ENCODE measurements around the gene ANGEL1. TPM values are rescaled to one million over a fixed set of nuclear protein-coding genes. Genes with fewer than 3 reads are reported as not detected.

The ANGEL1 gene
- polyA plus RNA-seq, 1 of the 3 experiments (the other 2 are of a cell fraction) = 14.1 TPM

DNA sequence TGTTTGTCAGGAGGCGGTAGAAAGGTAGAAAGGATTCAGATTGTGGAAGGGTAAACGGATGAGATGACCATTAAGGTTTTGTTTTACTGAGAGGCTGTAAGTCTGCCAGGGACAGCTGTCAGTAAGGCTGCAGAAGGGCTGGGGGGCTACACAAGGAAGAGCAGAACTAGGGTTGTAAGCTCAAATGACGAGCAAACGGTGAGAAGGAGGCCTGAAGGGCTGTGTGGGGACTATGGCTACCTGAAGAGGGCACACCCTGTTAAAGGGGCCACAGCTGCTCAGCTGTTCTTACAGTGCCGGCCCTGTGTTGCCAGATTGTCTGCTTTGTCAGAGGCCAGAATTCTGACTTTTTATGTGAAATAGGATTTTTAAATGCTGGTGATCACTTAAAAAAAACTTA lies 32.3 kb downstream of the ANGEL1 start:
- Histone ChIP-seq H2AFZ (ENCODE audit: low read depth) (no peak overlapping the region), H3K4me2 (peak overlapping the region; percentile 10; the same call in 1 of the 2 replicates), H3K4me3 (ENCODE audit: low read depth in 2 of 2, low read length in 1 of 2) (no peak overlapping the region), H3K27me3 (ENCODE audit: insufficient read depth) (no peaks in the 10 kb centered on the region), H3K79me2 (ENCODE audit: insufficient read depth) (no peaks in the 10 kb centered on the region), H3F3A (replicated peaks; ENCODE audit: insufficient read depth) (no peaks in the 10 kb centered on the region), H3K27ac (ENCODE audit: low read depth in 2 of 2, low read length in 1 of 2) (peak overlapping the region in 1 of 2 experiments; percentile 25; a peak in 1 of 4 replicates), H3K9me3 (no peaks in the 10 kb centered on the region), H3K9ac (no peak overlapping the region), H3K4me1 (ENCODE audit: control insufficient read depth in 1 of 2, insufficient read depth in 2 of 2, low read depth in 1 of 2, low read length in 1 of 2) (peaks cover 14 to 44% of the 10 kb centered on the region in 2 experiments; a peak in 2 of 4 replicates), H4K20me1 (ENCODE audit: insufficient read depth) (no peaks in the 10 kb centered on the region), H3K36me3 (replicated peaks in 1 of 2; ENCODE audit: control insufficient read depth in 1 of 2, insufficient read depth in 2 of 2, low read length in 1 of 2) (peaks cover 0 to 15% of the 10 kb centered on the region in 2 experiments), H3K9me2 (no peaks in the 10 kb centered on the region)
- no peak for TF ChIP-seq USF1 (IDR thresholded peaks at IDR 0.05; ENCODE audit: borderline replicate concordance, low read depth)
- WGBS (ENCODE audit: low lambda C conversion rate) = 83% methylated on average over 5 of the region's 5 CpGs
- CTCF ChIA-PET = interaction anchor here (3.8 to 7.7 kb wide), 2 partner anchors 9 to 70 kb away, joined by 19 to 147 read pairs; no protein-coding TSS in a partner anchor
- no peak for DNase-seq
- POLR2A ChIA-PET = interaction anchor here (0.7 to 2.4 kb wide), 4 partner anchors 11 to 78 kb away, joined by 3 to 6 read pairs (median 4); partner anchors contain the start of gene ANGEL1

DNA sequence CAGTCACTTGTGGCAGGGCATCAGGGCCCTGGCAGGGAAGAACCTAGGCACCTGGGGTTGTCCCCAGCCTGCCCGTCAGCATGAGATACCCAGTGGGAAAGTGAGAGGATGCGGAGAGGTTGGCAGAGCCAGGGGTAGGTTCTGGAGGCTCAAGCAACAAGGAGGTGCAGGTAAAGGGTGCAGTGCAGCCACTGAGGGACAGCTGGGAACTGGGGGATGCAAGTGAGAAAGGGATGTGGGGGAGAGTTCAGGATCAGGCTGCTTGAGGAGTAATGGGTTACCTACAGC lies 32.7 kb downstream of the ANGEL1 start:
- H3K4me3 ChIP-seq (ENCODE audit: low read depth in 2 of 2, low read length in 1 of 2) = no peak overlapping the region
- WGBS (ENCODE audit: low lambda C conversion rate) = 100% methylated on average over 2 of the region's 2 CpGs
- H3K9me2 ChIP-seq = no peaks in the 10 kb centered on the region
- H2AFZ ChIP-seq (ENCODE audit: low read depth) = no peak overlapping the region
- ChIA-PET CTCF (interaction anchor here (1.0 to 7.7 kb wide), 3 partner anchors 9 to 70 kb away, joined by 3 to 147 read pairs (median 19); no protein-coding TSS in a partner anchor), POLR2A (interaction anchor here (0.7 kb wide), 1 partner anchor 78 kb away, joined by 3 read pairs; no protein-coding TSS in a partner anchor)
- H3K4me2 ChIP-seq = no peak overlapping the region
- H3K79me2 ChIP-seq (ENCODE audit: insufficient read depth) = no peaks in the 10 kb centered on the region
- H3F3A ChIP-seq (replicated peaks; ENCODE audit: insufficient read depth) = no peaks in the 10 kb centered on the region
- H3K9ac ChIP-seq = no peak overlapping the region
- H4K20me1 ChIP-seq (ENCODE audit: insufficient read depth) = no peaks in the 10 kb centered on the region
- no peak for DNase-seq
- no peak overlapping the region; a peak in 1 of 4 replicates for H3K27ac ChIP-seq (ENCODE audit: low read depth in 2 of 2, low read length in 1 of 2)
- peaks cover 14 to 44% of the 10 kb centered on the region in 2 experiments; a peak in 2 of 4 replicates for H3K4me1 ChIP-seq (ENCODE audit: control insufficient read depth in 1 of 2, insufficient read depth in 2 of 2, low read depth in 1 of 2, low read length in 1 of 2)
- no peaks in the 10 kb centered on the region for H3K27me3 ChIP-seq (ENCODE audit: insufficient read depth)
- H3K36me3 ChIP-seq (replicated peaks in 1 of 2; ENCODE audit: control insufficient read depth in 1 of 2, insufficient read depth in 2 of 2, low read length in 1 of 2) = peaks cover 0 to 15% of the 10 kb centered on the region in 2 experiments
- TF ChIP-seq USF1 (IDR thresholded peaks at IDR 0.05; ENCODE audit: borderline replicate concordance, low read depth) (no peak), RCOR1 (IDR thresholded peaks at IDR 0.05; ENCODE audit: low read length) (no peak), MXI1 (IDR thresholded peaks at IDR 0.05; ENCODE audit: low read depth, low read length) (no peak), FOXM1 (IDR thresholded peaks at IDR 0.05; ENCODE audit: low read depth) (no peak), TAF1 (IDR thresholded peaks at IDR 0.05; ENCODE audit: borderline replicate concordance, low read depth, low read length) (no peak), CHD2 (IDR thresholded peaks at IDR 0.05; ENCODE audit: low read length, partially characterized antibody) (no peak), TEAD4 (IDR thresholded peaks at IDR 0.05; ENCODE audit: borderline replicate concordance, insufficient read depth) (no peak), TCF12 (IDR thresholded peaks at IDR 0.05) (no peak), RFX5 (IDR thresholded peaks at IDR 0.05; ENCODE audit: low read length) (no peak), ELF1 (IDR thresholded peaks at IDR 0.05) (no peak), EZH2phosphoT487 (IDR thresholded peaks at IDR 0.05; ENCODE audit: borderline replicate concordance, low read depth) (no peak), RXRA (IDR thresholded peaks at IDR 0.05; ENCODE audit: borderline replicate concordance, low read depth) (no peak), GABPA (IDR thresholded peaks at IDR 0.05; ENCODE audit: low read depth) (no peak), NRF1 (IDR thresholded peaks at IDR 0.05; ENCODE audit: low read depth, low read length) (no peak), MEF2A (IDR thresholded peaks at IDR 0.05; ENCODE audit: borderline replicate concordance, low read depth) (no peak), FOXJ3 (CRISPR knock-in tag; IDR thresholded peaks at IDR 0.05) (no peak), JUND (IDR thresholded peaks at IDR 0.05) (no peak)
- TF ChIP-seq, protein P1, sequence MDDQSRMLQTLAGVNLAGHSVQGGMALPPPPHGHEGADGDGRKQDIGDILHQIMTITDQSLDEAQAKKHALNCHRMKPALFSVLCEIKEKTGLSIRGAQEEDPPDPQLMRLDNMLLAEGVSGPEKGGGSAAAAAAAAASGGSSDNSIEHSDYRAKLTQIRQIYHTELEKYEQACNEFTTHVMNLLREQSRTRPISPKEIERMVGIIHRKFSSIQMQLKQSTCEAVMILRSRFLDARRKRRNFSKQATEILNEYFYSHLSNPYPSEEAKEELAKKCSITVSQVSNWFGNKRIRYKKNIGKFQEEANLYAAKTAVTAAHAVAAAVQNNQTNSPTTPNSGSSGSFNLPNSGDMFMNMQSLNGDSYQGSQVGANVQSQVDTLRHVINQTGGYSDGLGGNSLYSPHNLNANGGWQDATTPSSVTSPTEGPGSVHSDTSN (IDR thresholded peaks at IDR 0.05) = no peak
- TF ChIP-seq, protein P2, sequence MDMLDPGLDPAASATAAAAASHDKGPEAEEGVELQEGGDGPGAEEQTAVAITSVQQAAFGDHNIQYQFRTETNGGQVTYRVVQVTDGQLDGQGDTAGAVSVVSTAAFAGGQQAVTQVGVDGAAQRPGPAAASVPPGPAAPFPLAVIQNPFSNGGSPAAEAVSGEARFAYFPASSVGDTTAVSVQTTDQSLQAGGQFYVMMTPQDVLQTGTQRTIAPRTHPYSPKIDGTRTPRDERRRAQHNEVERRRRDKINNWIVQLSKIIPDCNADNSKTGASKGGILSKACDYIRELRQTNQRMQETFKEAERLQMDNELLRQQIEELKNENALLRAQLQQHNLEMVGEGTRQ (IDR thresholded peaks at IDR 0.05; ENCODE audit: borderline replicate concordance, low read depth, low read length) = no peak
- TF ChIP-seq, protein P3, sequence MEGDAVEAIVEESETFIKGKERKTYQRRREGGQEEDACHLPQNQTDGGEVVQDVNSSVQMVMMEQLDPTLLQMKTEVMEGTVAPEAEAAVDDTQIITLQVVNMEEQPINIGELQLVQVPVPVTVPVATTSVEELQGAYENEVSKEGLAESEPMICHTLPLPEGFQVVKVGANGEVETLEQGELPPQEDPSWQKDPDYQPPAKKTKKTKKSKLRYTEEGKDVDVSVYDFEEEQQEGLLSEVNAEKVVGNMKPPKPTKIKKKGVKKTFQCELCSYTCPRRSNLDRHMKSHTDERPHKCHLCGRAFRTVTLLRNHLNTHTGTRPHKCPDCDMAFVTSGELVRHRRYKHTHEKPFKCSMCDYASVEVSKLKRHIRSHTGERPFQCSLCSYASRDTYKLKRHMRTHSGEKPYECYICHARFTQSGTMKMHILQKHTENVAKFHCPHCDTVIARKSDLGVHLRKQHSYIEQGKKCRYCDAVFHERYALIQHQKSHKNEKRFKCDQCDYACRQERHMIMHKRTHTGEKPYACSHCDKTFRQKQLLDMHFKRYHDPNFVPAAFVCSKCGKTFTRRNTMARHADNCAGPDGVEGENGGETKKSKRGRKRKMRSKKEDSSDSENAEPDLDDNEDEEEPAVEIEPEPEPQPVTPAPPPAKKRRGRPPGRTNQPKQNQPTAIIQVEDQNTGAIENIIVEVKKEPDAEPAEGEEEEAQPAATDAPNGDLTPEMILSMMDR (IDR thresholded peaks at IDR 0.05) = no peak
- no peaks in the 10 kb centered on the region for H3K9me3 ChIP-seq

Data from SK-N-SH (cell line).